Heart left ventricle (tissue), 13 donors: Measurements from ENCODE around the gene STON1.

Experiments
- CTCF ChIP-seq, 12 donors: fragments of 200-600 bp; sonication (generic) in 4 of 12; IDR thresholded peaks; one replicate each; pipeline versions ENCODE4 v1.5.0 to v1.8.0; 2018 to 2022; ENCODE audit warnings: antibody characterized with exemption in 12 of 12, mild to moderate bottlenecking in 5 of 12
- POLR2A ChIP-seq, 2 donors: fragments of 450-650 bp; IDR thresholded peaks; one replicate each; pipeline ENCODE4 v1.6.1; 2017; ENCODE audit warnings: antibody characterized with exemption in 2 of 2, mild to moderate bottlenecking in 2 of 2, moderate library complexity in 2 of 2
- donor health status: ischemic (EF 13 %, LVEDD 7.1; RV severe dilation, severe dysfunction).
- donor health status: DM: no; HTN: yes; CAD: no.
- donor health status: DM: no; HTN: no; CAD: no.
- donor health status: ischemic (EF 25% LVEDD 6.9; RV normal size, moderate dysfunction).
- donor health status: ischemic (EF 25% LVEDD 5.7; RV mildly dilated, moderate dysfunction).
- donor health status: ischemic (EF 35%, LVEDD 5.7; RV mildly dilated, moderate dysfunction).
- donor health status: nonischemic (EF 11% LVEDD 7.7; RV severe dilation, severe dysfunction).
- donor health status: DM: yes; HTN: yes; CAD: no.
- donor health status: PGD.
- donor health status: ischemic (EF 29% LVEDD 5.4; RV normal size, mild dysfunction).
- donor health status: nonischemic (EF 23%, LVEDD 6.1; RV moderate dilation, normal function).

- TF ChIP-seq CTCF (IDR thresholded peaks at IDR 0.05) (no peak), POLR2A (IDR thresholded peaks at IDR 0.05) (no peak)
These were observed 14.4 kb upstream of the STON1 start for GRCh38 chr2:48515513-48515985.
